DMS53 treated with DMSO at 0.1 percent for 48 hours (cell line): Measurements from ENCODE around the gene IFITM2.
"Not testable (repeated sequence)": the region's sequence is repeated elsewhere in the genome, so short reads cannot be mapped to it uniquely, and the experiment has no call there.

Experiments
- DNase-seq: peaks from one replicate; lab custom pipeline; 2025; ENCODE audit not compliant: unreplicated experiment; lab: John Stamatoyannopoulos, UW

The IFITM2 gene

GRCh38 chr11:307766-308708 lies at the start of gene IFITM2:
Gene IFITM2, plus strand, starts transcription at chr11:307816. Its CDS starts 377 bp downstream, at chr11:308193.
- DNase-seq, result not testable (repeated sequence)

DNA sequence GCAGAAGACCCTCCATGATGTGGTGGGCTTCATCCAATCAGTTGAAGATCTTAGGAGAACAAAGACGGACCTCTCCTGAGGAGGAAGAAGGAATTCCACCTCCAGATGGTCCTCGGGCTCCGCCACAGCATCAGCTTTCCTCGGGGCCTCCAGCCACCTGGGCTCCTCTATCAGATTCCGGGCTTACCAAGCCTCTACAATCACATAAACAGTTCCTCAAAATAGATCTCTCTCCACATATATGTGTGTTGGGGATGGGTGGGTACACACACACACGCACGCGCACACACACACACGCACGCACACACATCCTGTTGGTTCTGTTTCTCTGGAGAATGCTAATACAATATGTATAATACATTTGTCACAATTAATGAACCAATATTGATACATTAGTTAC lies 48.2 kb upstream of the IFITM2 start:
- DNase-seq, result no peak

- no peak for DNase-seq
Observed at GRCh38 chr11:261624-262023, 46.0 kb upstream of the IFITM2 start.

DNA sequence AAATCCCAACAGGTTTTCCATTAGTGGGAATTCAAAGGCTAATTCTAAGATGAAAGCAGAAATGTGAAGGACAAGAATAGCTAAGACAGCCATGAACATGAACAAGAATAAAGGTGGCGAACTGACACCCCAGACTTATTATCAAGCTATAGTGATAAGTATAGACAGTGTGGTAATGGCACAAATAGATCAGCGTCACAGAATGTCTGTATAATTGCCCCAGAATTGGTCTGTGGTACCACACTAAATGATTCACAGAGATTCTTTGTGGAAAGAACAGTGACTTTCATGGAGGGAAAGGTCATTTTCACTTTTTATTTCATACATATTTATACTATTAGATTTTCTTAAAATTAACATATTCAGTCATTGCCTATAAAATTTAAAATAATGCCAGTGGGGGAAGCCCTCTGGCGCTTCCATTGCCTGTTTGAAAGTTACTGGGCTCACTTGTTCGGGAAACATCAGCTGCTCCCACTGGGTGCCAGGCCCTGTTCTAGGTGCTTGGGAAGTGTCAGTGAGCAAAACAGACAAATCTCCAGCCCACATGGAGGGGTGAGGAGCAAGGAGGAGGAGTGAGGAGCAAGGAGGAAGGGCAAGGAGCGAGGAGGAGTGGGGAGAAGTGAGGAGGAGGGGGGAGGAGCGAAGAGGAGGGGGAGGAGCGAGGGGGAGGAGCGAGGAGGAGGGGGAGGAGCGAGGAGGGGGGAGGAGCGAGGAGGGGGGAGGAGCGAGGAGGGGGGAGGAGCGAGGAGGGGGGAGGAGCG lies 40.8 kb upstream of the IFITM2 start:
- DNase-seq, result no peak

GRCh38 chr11:267491-267994 lies 40.1 kb upstream of the IFITM2 start:
- DNase-seq, result peak; percentile 16

DNA sequence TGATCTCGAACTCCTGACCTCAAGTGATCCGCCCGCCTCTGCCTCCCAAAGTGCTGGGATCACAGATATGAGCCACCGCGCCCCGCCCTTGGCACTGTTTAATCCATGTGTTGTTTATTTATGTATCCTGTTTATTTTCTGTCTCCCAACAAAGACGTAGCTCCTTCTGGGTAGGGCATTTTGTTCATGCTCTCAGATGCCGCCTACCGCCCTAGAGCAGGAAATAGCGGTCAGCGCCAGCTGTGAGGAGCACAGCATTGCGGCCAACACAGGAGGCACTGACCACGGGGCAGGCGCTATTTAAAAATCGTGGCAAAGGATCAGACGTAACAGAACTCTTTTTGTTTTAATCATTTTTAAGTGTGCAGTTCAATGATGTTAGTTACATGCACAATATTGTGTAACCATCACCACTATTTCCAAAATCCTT lies 38.9 kb upstream of the IFITM2 start:
- peak; percentile 37 for DNase-seq

DNA sequence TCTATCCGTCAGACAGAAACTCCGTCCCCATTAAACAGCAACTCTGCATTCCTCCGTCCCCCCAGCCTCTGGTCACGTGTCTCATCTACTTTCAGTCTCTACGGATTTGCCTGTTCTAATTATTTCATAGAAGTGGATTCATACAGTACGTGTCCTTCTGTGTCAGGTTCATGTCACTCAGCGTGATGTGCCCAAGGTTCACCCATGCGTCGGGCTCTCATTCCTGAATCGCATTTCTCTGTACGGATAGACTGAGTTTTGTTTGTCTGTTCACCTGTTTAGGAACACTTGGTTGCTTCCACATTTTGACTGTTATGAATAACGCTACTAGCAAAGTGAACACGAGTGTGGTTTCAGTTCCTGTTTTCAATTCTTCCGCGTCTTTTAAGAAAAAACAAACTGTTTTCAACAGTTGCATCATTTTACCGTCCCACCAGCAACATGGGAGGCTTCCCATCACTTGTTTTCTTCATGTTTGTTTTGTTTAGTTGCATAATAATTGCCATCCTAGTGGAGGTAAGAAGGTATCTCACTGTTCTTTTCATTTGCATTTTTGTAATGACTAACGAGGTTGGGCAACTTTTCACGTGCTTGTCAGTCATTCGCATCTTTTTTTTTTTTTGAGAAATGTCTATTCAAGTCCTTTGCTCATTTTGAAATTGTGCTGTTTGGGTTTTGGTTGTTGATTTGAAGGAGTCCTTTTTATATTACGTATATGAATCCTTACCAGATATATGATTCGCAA lies 38.3 kb upstream of the IFITM2 start:
- DNase-seq, result no peak

- no peak for DNase-seq
Observed at GRCh38 chr11:270451-271318, 36.9 kb upstream of the IFITM2 start.

GRCh38 chr11:271319-271715 lies 36.3 kb upstream of the IFITM2 start:
- no peak for DNase-seq

DNA sequence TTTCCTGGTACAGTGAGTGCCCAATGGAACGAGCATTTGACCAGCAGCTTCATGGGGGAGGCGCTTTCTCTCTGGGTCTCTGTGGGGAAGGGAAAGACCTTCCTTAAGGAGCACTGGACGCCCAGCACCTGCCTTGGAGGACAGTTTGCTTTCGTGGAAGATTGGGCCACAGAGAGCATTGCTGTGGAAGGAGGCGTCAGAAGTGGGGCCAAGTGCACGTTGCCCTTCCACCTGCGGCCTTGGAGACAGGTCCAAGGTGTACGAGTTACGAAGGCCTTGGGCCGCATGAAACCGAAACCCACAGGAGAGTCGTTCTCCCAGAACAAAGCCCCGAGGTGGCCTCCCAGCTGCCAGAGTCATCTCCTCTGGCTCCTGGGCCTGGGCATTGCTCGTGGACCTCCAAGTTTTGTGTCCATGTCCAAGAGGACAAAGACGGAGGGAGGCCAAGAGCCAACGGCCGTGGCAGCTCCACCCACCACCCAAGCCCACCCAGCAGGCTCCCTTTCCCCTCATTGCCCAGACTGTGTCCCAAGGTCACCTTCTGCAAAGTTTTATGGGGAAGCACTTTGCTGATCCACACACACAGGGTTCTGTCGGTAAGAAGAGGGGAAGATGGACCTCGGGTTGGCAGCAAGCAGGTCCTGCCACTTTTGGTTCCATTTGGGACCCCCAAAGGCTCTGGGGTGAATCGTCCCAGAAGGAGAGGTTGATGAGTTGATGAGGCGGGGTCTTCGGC lies 35.3 kb upstream of the IFITM2 start:
- DNase-seq, result no peak

GRCh38 chr11:272931-273198 lies 34.8 kb upstream of the IFITM2 start:
- DNase-seq, result no peak

- DNase-seq, result no peak
Observed at GRCh38 chr11:276219-276618, 31.4 kb upstream of the IFITM2 start.

DNA sequence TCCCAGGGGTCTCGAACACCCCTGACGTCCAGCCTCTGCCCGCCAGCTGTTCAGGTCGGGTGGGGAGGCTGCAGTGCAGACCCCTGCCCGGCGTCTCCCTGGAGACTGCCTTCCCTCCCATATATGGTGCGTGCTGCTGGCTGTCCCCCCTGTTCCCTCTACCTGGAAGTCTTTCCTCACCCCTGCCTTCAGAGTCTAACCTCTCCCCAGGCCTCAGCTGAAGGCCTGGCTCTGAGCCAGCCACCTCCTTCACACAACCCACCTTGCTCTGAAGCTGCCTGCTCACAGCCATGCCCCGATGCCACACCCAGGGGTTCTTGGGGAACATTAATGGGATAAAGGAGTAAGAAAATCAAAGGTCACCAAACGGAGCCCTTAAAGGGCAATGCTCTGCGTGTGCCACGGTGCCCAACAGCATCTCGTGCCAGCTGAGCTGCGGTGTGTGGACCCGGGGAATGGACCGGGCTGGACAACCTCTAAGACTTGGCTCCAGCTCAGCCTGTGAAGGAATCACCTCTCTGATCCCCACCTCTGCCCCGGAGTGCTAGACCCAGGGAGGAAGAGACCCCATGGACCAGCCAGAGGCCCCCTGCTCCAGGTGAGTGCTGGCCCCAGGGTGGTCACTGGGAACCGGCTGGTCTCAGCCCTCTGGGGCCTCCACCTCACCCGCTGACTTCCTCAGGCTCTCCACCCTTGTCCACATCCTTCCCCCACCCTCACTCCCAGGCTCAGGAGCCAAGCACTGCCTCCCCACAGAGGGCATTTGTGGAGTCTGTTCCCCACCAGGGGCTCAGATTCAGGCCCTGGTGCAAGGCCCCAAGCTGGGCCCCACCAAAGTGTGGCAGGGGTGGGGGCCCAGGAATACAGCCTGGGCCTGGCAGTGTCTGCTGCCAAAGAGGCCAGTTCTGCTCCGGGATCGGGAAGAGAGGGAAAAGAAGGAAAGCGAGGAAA lies 29.3 kb upstream of the IFITM2 start, which contains the start of gene NLRP6:
TSS of gene NLRP6 (plus strand) at position 407 of the 951 bp plus-strand sequence. CDS start at position 570, 163 bp downstream.
- DNase-seq, result no peak

GRCh38 chr11:279040-279965 lies 28.3 kb upstream of the IFITM2 start:
- no peak for DNase-seq

GRCh38 chr11:279966-280705 lies 27.5 kb upstream of the IFITM2 start:
- DNase-seq, result peak; percentile 55

GRCh38 chr11:280706-281485 lies 26.7 kb upstream of the IFITM2 start:
- DNase-seq, result no peak
